ENCODE results near the gene WAPL.

Gene WAPL

GRCh38 chr10:86401588-86402282 is 119.9 kb downstream of the WAPL start:
- no peak for DNase-seq
- TF ChIP-seq POLR2A (IDR thresholded peaks at IDR 0.05; ENCODE audit: low read length) = no peak
- TF ChIP-seq GATA1 (IDR thresholded peaks at IDR 0.05; ENCODE audit: low read depth, low read length) = no peak

- DNase-seq = peak in 1 of 2 experiments; percentile 5
- TF ChIP-seq POLR2A (IDR thresholded peaks at IDR 0.05; ENCODE audit: low read length) = no peak
These were observed 120.6 kb downstream of the WAPL start for GRCh38 chr10:86400705-86401587.

DNA sequence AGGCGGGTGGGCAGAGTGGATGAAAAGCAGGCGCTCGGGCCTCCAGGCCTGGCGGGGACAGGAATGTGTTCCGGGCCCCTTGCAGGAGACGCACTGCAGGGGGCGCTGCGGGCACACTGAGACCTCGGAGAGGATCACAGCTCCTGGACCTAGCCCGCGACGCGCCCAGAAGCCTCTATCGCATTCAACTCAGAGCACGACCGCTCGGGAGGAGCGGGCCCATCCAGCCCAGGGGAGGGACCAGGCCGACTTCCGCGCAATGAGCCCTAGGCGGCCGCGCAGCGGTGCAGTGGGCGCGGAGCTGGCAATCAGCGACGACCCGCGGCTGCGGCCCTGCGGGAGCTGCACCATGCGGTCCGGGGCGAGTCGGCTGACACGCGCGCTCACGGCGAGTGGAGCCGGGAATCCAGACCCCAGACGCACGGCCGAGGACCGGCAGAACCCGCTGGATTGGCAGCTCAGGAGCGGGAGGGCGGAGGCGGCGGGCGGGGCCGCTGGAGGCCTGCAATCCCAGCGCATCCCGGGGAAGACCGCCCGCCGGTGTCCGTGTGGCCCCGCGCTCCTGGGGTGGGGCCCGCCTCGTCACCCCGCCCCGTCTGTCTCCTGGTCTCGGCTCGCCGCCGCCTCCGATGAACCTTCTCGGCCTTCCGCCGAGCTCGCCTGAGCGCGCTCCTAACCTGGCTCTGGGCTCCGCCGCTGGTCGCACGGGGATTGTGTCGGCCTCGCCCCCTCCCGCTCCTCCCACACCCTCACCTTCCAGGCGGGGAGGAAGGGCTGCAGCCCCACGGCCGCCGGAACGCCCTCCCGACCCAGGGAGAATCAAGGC is 121.5 kb downstream of the WAPL start:
- DNase-seq = peak; percentile 90 to 92
- TF ChIP-seq POLR2A (IDR thresholded peaks at IDR 0.05; ENCODE audit: low read length) (no peak), GATA1 (IDR thresholded peaks at IDR 0.05; ENCODE audit: low read depth, low read length) (no peak)

DNA sequence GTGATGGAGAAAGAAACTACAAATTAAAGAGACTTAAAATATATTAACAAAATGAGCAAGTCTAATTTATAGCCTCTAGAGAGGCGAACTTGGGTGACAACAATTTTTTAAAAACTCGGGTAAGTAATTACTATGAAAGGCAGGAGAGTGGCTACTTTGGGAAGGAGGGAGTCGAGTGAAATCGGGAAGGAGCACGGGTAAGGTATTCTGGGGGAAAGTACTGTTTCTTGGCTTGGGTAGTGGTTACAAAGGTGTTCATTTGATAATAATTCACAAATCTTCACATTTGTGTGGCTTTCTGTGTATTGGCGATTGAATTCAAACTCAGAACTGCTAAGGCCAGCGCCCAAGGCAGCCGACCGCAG is 122.1 kb downstream of the WAPL start:
- no peak for TF ChIP-seq GATA1 (IDR thresholded peaks at IDR 0.05; ENCODE audit: low read depth, low read length)
- DNase-seq = no peak

- no peak for DNase-seq
- no peak for TF ChIP-seq GATA1 (IDR thresholded peaks at IDR 0.05; ENCODE audit: low read depth, low read length)
- TF ChIP-seq POLR2A (IDR thresholded peaks at IDR 0.05; ENCODE audit: low read length) = no peak
These were observed 124.5 kb downstream of the WAPL start for GRCh38 chr10:86397120-86397519.

DNA sequence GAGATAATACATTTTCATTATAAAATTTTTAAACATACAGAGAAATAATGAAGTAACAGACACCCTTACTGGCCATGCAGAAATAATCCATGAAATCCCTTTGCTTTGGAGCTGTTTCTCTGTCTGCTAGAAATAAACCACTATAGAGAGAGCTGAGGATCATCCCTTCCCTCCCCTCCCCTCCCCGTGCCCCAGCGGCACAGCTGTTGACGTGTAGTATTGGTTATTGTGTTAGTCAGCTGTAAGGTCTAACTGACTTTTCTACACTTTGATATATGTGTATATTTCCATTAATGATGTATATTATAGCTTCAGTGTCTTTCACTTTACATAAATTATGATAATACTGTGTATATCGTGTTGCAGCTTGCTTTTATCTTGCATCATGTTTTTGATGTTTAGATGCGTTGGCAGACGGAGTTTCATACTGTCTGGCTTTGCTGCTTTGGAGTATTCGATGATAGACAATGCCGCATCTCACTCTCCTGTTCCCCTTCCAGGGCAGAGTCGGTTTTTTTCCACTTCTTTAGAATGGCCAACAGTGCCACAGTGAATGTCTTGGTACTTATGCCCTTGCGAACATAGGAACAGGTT is 127.6 kb downstream of the WAPL start:
- no peak for TF ChIP-seq GATA1 (IDR thresholded peaks at IDR 0.05; ENCODE audit: low read depth, low read length)
- TF ChIP-seq POLR2A (IDR thresholded peaks at IDR 0.05; ENCODE audit: low read length) = no peak
- no peak for DNase-seq

DNA sequence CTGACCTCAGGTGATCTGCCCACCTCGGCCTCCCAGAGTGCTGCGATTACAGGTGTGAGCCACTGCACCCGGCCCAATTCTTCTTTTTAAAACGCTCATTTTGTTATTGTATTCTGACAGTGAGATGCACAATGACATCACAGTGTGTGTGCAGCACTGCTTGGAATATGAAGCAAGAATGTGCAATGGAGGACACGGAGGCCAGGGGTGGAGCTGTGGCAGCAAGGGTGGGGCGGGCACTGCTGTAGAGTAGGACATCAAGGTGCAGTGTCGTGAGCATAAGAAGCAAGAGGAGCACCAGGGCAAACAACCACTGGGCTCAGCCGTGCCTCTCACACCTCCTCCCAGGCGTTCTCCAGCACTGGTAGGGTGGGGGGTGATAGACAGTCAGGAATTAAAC is 128.2 kb downstream of the WAPL start:
- no peak for TF ChIP-seq POLR2A (IDR thresholded peaks at IDR 0.05; ENCODE audit: low read length)
- no peak for TF ChIP-seq GATA1 (IDR thresholded peaks at IDR 0.05; ENCODE audit: low read depth, low read length)
- DNase-seq = peak in 1 of 2 experiments; percentile 8

- no peak for DNase-seq
- TF ChIP-seq GATA1 (IDR thresholded peaks at IDR 0.05; ENCODE audit: low read depth, low read length) (no peak), POLR2A (IDR thresholded peaks at IDR 0.05; ENCODE audit: low read length) (no peak)
These were observed 128.9 kb downstream of the WAPL start for GRCh38 chr10:86392723-86393094.

GRCh38 chr10:86391986-86392722 is 129.4 kb downstream of the WAPL start:
- TF ChIP-seq GATA1 (IDR thresholded peaks at IDR 0.05; ENCODE audit: low read depth, low read length) = no peak
- no peak for TF ChIP-seq POLR2A (IDR thresholded peaks at IDR 0.05; ENCODE audit: low read length)
- no peak for DNase-seq

DNA sequence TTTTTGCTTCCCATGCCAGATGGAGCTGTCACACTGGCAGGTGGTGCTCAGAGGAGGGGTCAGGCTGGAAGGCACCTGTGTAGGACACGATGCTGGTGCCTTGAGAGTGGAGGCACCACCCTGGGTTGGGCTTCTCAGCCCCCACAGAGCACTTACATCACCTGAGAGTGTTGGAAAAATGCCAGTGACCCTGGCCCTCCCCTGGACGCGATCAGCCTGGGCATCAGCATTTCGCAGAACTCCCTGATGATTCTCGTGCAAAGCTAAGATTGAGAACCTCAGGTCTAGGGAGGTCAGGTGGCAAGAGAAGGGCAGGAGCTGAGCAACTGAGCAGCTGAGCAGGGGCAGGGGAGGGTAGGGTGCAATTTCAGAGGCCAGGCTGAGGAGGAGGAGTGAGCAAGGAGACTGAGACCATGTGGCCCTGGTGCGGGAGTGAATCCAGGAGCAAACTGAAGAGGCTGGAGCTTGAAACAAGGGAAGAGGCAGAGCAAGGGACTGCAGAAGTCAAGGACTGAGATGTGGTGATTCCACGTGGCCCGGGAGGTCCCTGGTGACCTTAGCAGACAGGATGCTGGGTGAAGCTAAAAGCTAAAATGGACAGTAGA is 130.3 kb downstream of the WAPL start:
- TF ChIP-seq GATA1 (IDR thresholded peaks at IDR 0.05; ENCODE audit: low read depth, low read length) (no peak), POLR2A (IDR thresholded peaks at IDR 0.05; ENCODE audit: low read length) (no peak)
- no peak for DNase-seq

GRCh38 chr10:86390337-86391120 is 131.1 kb downstream of the WAPL start:
- DNase-seq = no peak

More at GRCh38 chr10:86390337-86391120, 131.1 kb downstream of the WAPL start:
- no peak for TF ChIP-seq GATA1 (IDR thresholded peaks at IDR 0.05; ENCODE audit: low read depth, low read length)
- TF ChIP-seq POLR2A (IDR thresholded peaks at IDR 0.05; ENCODE audit: low read length) = no peak
